ENCODE measurements around the gene S100A1. TPM values are rescaled to one million over a fixed set of nuclear protein-coding genes. Genes with fewer than 3 reads are reported as not detected.
"Not testable (repeated sequence)": the region's sequence is repeated elsewhere in the genome, so short reads cannot be mapped to it uniquely, and the experiment has no call there.

Gene S100A1
- total RNA-seq, result not detected

- peaks cover 10% of the 10 kb centered on the region for H3K27me3 Mint-ChIP-seq (ENCODE audit: low read depth)
- intact Hi-C loops (cut with micrococcal nuclease), result no loop called here
- H3K36me3 Mint-ChIP-seq (ENCODE audit: low read depth), result no peaks in the 10 kb centered on the region
- no peak within 1 kb of the TSS for H3K4me3 Mint-ChIP-seq
- DNase-seq, result no peak
- CTCF ChIA-PET, result interaction anchor here (0.6 to 2.4 kb wide), 6 partner anchors 12 to 403 kb away, joined by 3 to 6 read pairs (median 3); no protein-coding TSS in a partner anchor
- H3K4me1 Mint-ChIP-seq (ENCODE audit: low read depth), result peaks cover 17% of the 10 kb centered on the region
- H3K9me3 Mint-ChIP-seq, result no peaks in the 10 kb centered on the region
- H3K27ac Mint-ChIP-seq, result no peak within 1 kb of the TSS
Observed at GRCh38 chr1:153627715-153628626, at the start of gene S100A1. TSS of gene S100A1 (plus strand) at chr1:153628434. CDS start at chr1:153630522, 2,088 bp downstream.

GRCh38 chr1:153578490-153578889, 49.7 kb upstream of the S100A1 start:
- Mint-ChIP-seq H3K9me3 (no peaks in the 10 kb centered on the region), H3K36me3 (ENCODE audit: low read depth) (no peaks in the 10 kb centered on the region), H3K27ac (no peak overlapping the region), H3K4me3 (no peak overlapping the region), H3K27me3 (ENCODE audit: low read depth) (peaks cover 7% of the 10 kb centered on the region), H3K4me1 (ENCODE audit: low read depth) (peaks cover under 1% of the 10 kb centered on the region)
- intact Hi-C loops (cut with micrococcal nuclease), result no loop called here
- CTCF ChIA-PET, result interaction anchor here (1.8 kb wide), 1 partner anchor 68 kb away, joined by 6 read pairs; no protein-coding TSS in a partner anchor
- no peak for DNase-seq

- CTCF ChIA-PET, result no interaction called here
- intact Hi-C loops (cut with micrococcal nuclease), result no loop called here
- no peaks in the 10 kb centered on the region for H3K36me3 Mint-ChIP-seq (ENCODE audit: low read depth)
- H3K27me3 Mint-ChIP-seq (ENCODE audit: low read depth), result peaks cover 7% of the 10 kb centered on the region
- no peak overlapping the region for H3K27ac Mint-ChIP-seq
- H3K4me3 Mint-ChIP-seq, result no peak overlapping the region
- DNase-seq, result no peak
- no peaks in the 10 kb centered on the region for H3K4me1 Mint-ChIP-seq (ENCODE audit: low read depth)
- H3K9me3 Mint-ChIP-seq, result no peaks in the 10 kb centered on the region
Observed at GRCh38 chr1:153578936-153579335, 49.3 kb upstream of the S100A1 start.

- H3K9me3 Mint-ChIP-seq; H3K27ac Mint-ChIP-seq; DNase-seq; H3K4me3 Mint-ChIP-seq; CTCF ChIA-PET; H3K27me3 Mint-ChIP-seq (ENCODE audit: low read depth); H3K36me3 Mint-ChIP-seq (ENCODE audit: low read depth); H3K4me1 Mint-ChIP-seq (ENCODE audit: low read depth); intact Hi-C loops (cut with micrococcal nuclease): not testable (repeated sequence)
Observed at GRCh38 chr1:153582836-153583235, 45.4 kb upstream of the S100A1 start.

DNA sequence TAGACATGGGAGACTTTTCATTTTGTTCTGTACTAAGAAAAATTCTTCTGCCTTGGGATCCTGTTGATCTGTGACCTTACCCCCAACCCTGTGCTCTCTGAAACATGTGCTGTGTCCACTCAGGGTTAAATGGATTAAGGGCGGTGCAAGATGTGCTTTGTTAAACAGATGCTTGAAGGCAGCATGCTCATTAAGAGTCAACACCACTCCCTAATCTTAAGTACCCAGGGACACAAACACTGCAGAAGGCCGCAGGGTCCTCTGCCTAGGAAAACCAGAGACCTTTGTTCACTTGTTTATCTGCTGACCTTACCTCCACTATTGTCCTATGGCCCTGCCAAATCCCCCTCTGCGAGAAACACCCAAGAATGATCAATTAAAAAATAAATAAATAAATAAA, 44.7 kb upstream of the S100A1 start:
- H3K9me3 Mint-ChIP-seq; H3K4me1 Mint-ChIP-seq (ENCODE audit: low read depth); DNase-seq; H3K4me3 Mint-ChIP-seq; H3K27ac Mint-ChIP-seq; H3K36me3 Mint-ChIP-seq (ENCODE audit: low read depth); intact Hi-C loops (cut with micrococcal nuclease); CTCF ChIA-PET; H3K27me3 Mint-ChIP-seq (ENCODE audit: low read depth): not testable (repeated sequence)

GRCh38 chr1:153583976-153584375, 44.3 kb upstream of the S100A1 start:
- Mint-ChIP-seq H3K4me1 (ENCODE audit: low read depth) (no peaks in the 10 kb centered on the region), H3K27ac (no peak overlapping the region), H3K36me3 (ENCODE audit: low read depth) (no peaks in the 10 kb centered on the region), H3K9me3 (no peaks in the 10 kb centered on the region), H3K27me3 (ENCODE audit: low read depth) (peaks cover 5% of the 10 kb centered on the region), H3K4me3 (no peak overlapping the region)
- CTCF ChIA-PET, result no interaction called here
- no peak for DNase-seq
- intact Hi-C loops (cut with micrococcal nuclease), result no loop called here

DNA sequence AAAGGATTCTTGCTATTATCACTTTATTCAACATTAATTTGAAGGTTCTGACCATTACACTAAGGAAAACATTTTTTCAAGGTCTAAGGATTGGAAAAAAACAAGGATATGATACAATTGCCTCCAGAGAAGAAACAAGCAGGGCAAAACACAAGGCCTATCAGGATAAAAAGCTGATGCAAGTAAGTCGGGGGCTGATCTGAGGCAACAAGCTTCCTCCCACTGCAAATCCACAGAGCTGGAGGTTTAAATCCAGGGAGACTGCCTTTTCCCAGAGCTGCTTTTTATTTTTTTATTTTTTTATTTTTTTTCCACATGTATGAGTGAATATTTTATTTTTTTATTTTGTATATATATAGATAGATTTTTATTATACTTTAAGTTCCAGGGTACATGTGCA, 43.2 kb upstream of the S100A1 start:
- DNase-seq, result no peak
- CTCF ChIA-PET, result interaction anchor here (0.7 to 1.8 kb wide), 2 partner anchors 12 to 108 kb away, joined by 3 to 6 read pairs; no protein-coding TSS in a partner anchor
- H3K4me1 Mint-ChIP-seq (ENCODE audit: low read depth), result no peaks in the 10 kb centered on the region
- peaks cover 5% of the 10 kb centered on the region for H3K27me3 Mint-ChIP-seq (ENCODE audit: low read depth)
- no peaks in the 10 kb centered on the region for H3K36me3 Mint-ChIP-seq (ENCODE audit: low read depth)
- no peak overlapping the region for H3K4me3 Mint-ChIP-seq
- intact Hi-C loops (cut with micrococcal nuclease), result no loop called here
- H3K9me3 Mint-ChIP-seq, result no peaks in the 10 kb centered on the region
- no peak overlapping the region for H3K27ac Mint-ChIP-seq

- H3K4me1 Mint-ChIP-seq (ENCODE audit: low read depth), result no peaks in the 10 kb centered on the region
Observed at GRCh38 chr1:153586347-153586746, 41.9 kb upstream of the S100A1 start.

DNA sequence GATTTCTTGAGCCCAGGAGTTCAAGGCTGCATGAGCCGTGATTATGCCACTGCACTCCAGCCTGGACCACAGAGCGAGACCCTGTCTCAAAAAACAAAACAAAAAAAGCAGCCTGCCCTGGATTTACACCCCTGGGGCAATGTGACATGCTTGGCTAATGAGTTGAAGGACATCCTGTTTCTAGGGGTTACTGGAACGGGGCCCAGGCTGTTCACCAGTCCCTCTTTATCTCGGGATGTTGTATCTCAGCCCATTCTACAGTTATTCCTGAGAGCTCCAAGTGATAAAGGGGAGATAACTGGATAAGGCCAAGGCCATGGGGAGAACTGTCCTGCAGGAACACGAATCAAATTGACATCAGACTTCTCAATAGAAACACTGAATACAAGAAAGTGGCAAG, 40.9 kb upstream of the S100A1 start:
- DNase-seq, result no peak
- intact Hi-C loops (cut with micrococcal nuclease), result no loop called here
- Mint-ChIP-seq H3K27me3 (ENCODE audit: low read depth) (peaks cover 5% of the 10 kb centered on the region), H3K9me3 (no peaks in the 10 kb centered on the region), H3K36me3 (ENCODE audit: low read depth) (no peaks in the 10 kb centered on the region), H3K4me3 (no peak overlapping the region), H3K27ac (no peak overlapping the region), H3K4me1 (ENCODE audit: low read depth) (no peaks in the 10 kb centered on the region)
- CTCF ChIA-PET, result interaction anchor here (1.9 kb wide), 1 partner anchor 19 kb away, joined by 4 read pairs; no protein-coding TSS in a partner anchor

More at GRCh38 chr1:153586347-153586746, 41.9 kb upstream of the S100A1 start:
- CTCF ChIA-PET, result interaction anchor here (1.8 to 1.9 kb wide), 2 partner anchors 14 to 18 kb away, joined by 4 to 6 read pairs; no protein-coding TSS in a partner anchor
- peaks cover 5% of the 10 kb centered on the region for H3K27me3 Mint-ChIP-seq (ENCODE audit: low read depth)
- DNase-seq, result no peak
- H3K27ac Mint-ChIP-seq, result no peak overlapping the region
- intact Hi-C loops (cut with micrococcal nuclease), result no loop called here
- H3K4me3 Mint-ChIP-seq, result no peak overlapping the region
- no peaks in the 10 kb centered on the region for H3K9me3 Mint-ChIP-seq
- no peaks in the 10 kb centered on the region for H3K36me3 Mint-ChIP-seq (ENCODE audit: low read depth)

- H3K36me3 Mint-ChIP-seq (ENCODE audit: low read depth); H3K4me1 Mint-ChIP-seq (ENCODE audit: low read depth); intact Hi-C loops (cut with micrococcal nuclease); DNase-seq; H3K27ac Mint-ChIP-seq; H3K9me3 Mint-ChIP-seq; H3K27me3 Mint-ChIP-seq (ENCODE audit: low read depth); H3K4me3 Mint-ChIP-seq: not testable (repeated sequence)
- CTCF ChIA-PET, result interaction anchor here (0.7 kb wide), 1 partner anchor 80 kb away, joined by 6 read pairs; no protein-coding TSS in a partner anchor
Observed at GRCh38 chr1:153588033-153588432, 40.2 kb upstream of the S100A1 start.

GRCh38 chr1:153588482-153588881, 39.8 kb upstream of the S100A1 start:
- no peak overlapping the region for H3K4me3 Mint-ChIP-seq
- DNase-seq, result no peak
- intact Hi-C loops (cut with micrococcal nuclease), result no loop called here
- H3K27me3 Mint-ChIP-seq (ENCODE audit: low read depth), result peaks cover 5% of the 10 kb centered on the region
- H3K27ac Mint-ChIP-seq, result no peak overlapping the region
- CTCF ChIA-PET, result interaction anchor here (0.7 kb wide), 1 partner anchor 81 kb away, joined by 6 read pairs; no protein-coding TSS in a partner anchor
- H3K4me1 Mint-ChIP-seq (ENCODE audit: low read depth), result no peaks in the 10 kb centered on the region
- no peaks in the 10 kb centered on the region for H3K36me3 Mint-ChIP-seq (ENCODE audit: low read depth)
- H3K9me3 Mint-ChIP-seq, result no peaks in the 10 kb centered on the region

GRCh38 chr1:153592748-153593147, 35.5 kb upstream of the S100A1 start:
- CTCF ChIA-PET, result interaction anchor here (1.2 to 1.4 kb wide), 2 partner anchors 20 to 82 kb away, joined by 4 to 5 read pairs; no protein-coding TSS in a partner anchor
- Mint-ChIP-seq H3K9me3 (no peaks in the 10 kb centered on the region), H3K27me3 (ENCODE audit: low read depth) (no peaks in the 10 kb centered on the region), H3K36me3 (ENCODE audit: low read depth) (no peaks in the 10 kb centered on the region), H3K27ac (no peak overlapping the region), H3K4me1 (ENCODE audit: low read depth) (peaks cover 6% of the 10 kb centered on the region), H3K4me3 (no peak overlapping the region)
- no peak for DNase-seq
- intact Hi-C loops (cut with micrococcal nuclease), result no loop called here

- H3K4me3 Mint-ChIP-seq, result no peak overlapping the region
- intact Hi-C loops (cut with micrococcal nuclease), result no loop called here
- CTCF ChIA-PET, result no interaction called here
- peak; percentile 28 for DNase-seq
- no peaks in the 10 kb centered on the region for H3K27me3 Mint-ChIP-seq (ENCODE audit: low read depth)
- no peak overlapping the region for H3K27ac Mint-ChIP-seq
- H3K9me3 Mint-ChIP-seq, result no peaks in the 10 kb centered on the region
- peaks cover 13% of the 10 kb centered on the region for H3K4me1 Mint-ChIP-seq (ENCODE audit: low read depth)
- H3K36me3 Mint-ChIP-seq (ENCODE audit: low read depth), result no peaks in the 10 kb centered on the region
Observed at GRCh38 chr1:153597206-153597605, 31.0 kb upstream of the S100A1 start.

All from activated naive CD4-positive, alpha-beta T cell treated with anti-CD3 and anti-CD28 coated beads for 36 hours (primary cell).